GDM1 (cell line): ENCODE data around the gene MSH2.
"Not testable (repeated sequence)": the region's sequence is repeated elsewhere in the genome, so short reads cannot be mapped to it uniquely, and the experiment has no call there.

Experiments
- DNase-seq: peaks from one replicate; lab custom pipeline; 2025; lab: John Stamatoyannopoulos, UW

Gene MSH2

GRCh38 chr2:47407976-47408375 lies 5.0 kb downstream of the MSH2 start:
- DNase-seq: not testable (repeated sequence)

GRCh38 chr2:47414682-47415458 lies 11.9 kb downstream of the MSH2 start:
- no peak for DNase-seq

- no peak for DNase-seq
Observed at GRCh38 chr2:47420214-47420613, 17.3 kb downstream of the MSH2 start.

GRCh38 chr2:47420683-47421082 lies 17.7 kb downstream of the MSH2 start:
- not testable (repeated sequence) for DNase-seq

GRCh38 chr2:47422016-47422415 lies 19.1 kb downstream of the MSH2 start:
- DNase-seq: no peak

- DNase-seq: no peak
Observed at GRCh38 chr2:47422560-47422959, 19.6 kb downstream of the MSH2 start.

- no peak for DNase-seq
Observed at GRCh38 chr2:47426786-47427185, 23.8 kb downstream of the MSH2 start.

GRCh38 chr2:47429795-47430194 lies 26.8 kb downstream of the MSH2 start:
- no peak for DNase-seq

- not testable (repeated sequence) for DNase-seq
Observed at GRCh38 chr2:47433006-47433405, 30.1 kb downstream of the MSH2 start.

GRCh38 chr2:47433445-47433844 lies 30.5 kb downstream of the MSH2 start:
- not testable (repeated sequence) for DNase-seq

- DNase-seq: no peak
Observed at GRCh38 chr2:47437287-47437686, 34.3 kb downstream of the MSH2 start.

- no peak for DNase-seq
Observed at GRCh38 chr2:47438106-47438505, 35.1 kb downstream of the MSH2 start.

- DNase-seq: no peak
Observed at GRCh38 chr2:47438783-47439182, 35.8 kb downstream of the MSH2 start.

GRCh38 chr2:47451790-47452189 lies 48.8 kb downstream of the MSH2 start:
- DNase-seq: no peak

GRCh38 chr2:47452761-47453160 lies 49.8 kb downstream of the MSH2 start:
- no peak for DNase-seq

- DNase-seq: not testable (repeated sequence)
Observed at GRCh38 chr2:47454818-47455217, 51.9 kb downstream of the MSH2 start.

- DNase-seq: no peak
Observed at GRCh38 chr2:47455411-47455810, 52.5 kb downstream of the MSH2 start.

- no peak for DNase-seq
Observed at GRCh38 chr2:47456851-47457250, 53.9 kb downstream of the MSH2 start.

GRCh38 chr2:47457268-47457667 lies 54.3 kb downstream of the MSH2 start:
- DNase-seq: peak; percentile 6

GRCh38 chr2:47459021-47459420 lies 56.1 kb downstream of the MSH2 start:
- DNase-seq: no peak

- DNase-seq: no peak
Observed at GRCh38 chr2:47460766-47461165, 57.8 kb downstream of the MSH2 start.

GRCh38 chr2:47471429-47472116 lies 68.6 kb downstream of the MSH2 start:
- DNase-seq: no peak

GRCh38 chr2:47479863-47480262 lies 76.9 kb downstream of the MSH2 start:
- no peak for DNase-seq

- DNase-seq: no peak
Observed at GRCh38 chr2:47483191-47483590, 80.2 kb downstream of the MSH2 start.
